ENCODE results near the gene PDE1C.

The PDE1C gene

DNA sequence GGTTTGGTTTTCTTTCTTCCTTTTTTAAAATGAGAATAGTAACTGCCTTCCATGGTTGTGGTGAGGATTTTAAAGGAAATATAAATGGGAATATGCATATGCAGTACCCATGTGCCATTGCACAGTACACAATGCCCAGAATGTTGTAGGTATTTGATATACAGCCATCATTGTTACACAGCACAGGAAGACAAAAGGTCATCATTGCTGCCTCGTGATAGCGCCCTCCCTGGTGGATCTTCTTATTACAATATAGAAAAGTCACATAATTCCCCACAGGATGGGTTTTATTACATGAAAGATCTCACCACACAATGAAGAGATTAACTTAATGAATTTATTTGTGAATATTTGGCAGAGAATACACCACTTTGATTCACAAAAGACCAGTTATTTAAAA, 306.7 kb downstream of the PDE1C start:
- no peak for TF ChIP-seq POLR2A (IDR thresholded peaks at IDR 0.05; ENCODE audit: low read depth, low read length)
- DNase-seq (ENCODE audit: insufficient read length, low spot score) (no peak), FAIRE-seq (no peak)

DNA sequence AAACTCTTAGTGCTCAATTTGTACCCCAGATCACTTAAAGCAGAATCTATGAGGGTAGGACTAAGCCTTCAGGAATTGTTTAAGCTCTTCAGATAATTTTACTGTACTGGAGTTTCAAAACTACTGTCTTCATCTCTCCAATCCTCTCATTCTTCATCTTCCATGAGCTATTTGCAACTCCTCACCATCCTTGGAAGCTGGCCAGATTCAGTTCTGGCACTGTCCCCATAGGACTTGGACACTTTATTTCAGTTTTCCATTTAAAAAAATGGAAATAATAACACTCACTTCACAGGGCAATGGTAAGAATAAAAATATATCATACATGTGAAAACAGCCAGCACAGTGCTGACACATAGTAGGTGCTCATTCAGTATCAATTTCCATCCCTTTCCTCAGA, 308.6 kb downstream of the PDE1C start:
- TF ChIP-seq POLR2A (IDR thresholded peaks at IDR 0.05; ENCODE audit: low read depth, low read length), result no peak
- FAIRE-seq (no peak), DNase-seq (ENCODE audit: insufficient read length, low spot score) (no peak)

- TF ChIP-seq POLR2A (IDR thresholded peaks at IDR 0.05; ENCODE audit: low read depth, low read length), result no peak
- no peak for FAIRE-seq
- no peak for DNase-seq (ENCODE audit: insufficient read length, low spot score)
These were observed 311.5 kb downstream of the PDE1C start for GRCh38 chr7:31758755-31759154.

GRCh38 chr7:31751726-31752125, 318.5 kb downstream of the PDE1C start:
- DNase-seq (ENCODE audit: insufficient read length, low spot score), result no peak
- FAIRE-seq, result no peak
- no peak for TF ChIP-seq POLR2A (IDR thresholded peaks at IDR 0.05; ENCODE audit: low read depth, low read length)

GRCh38 chr7:31748084-31748483, 322.1 kb downstream of the PDE1C start:
- DNase-seq (ENCODE audit: insufficient read length, low spot score) (no peak), FAIRE-seq (no peak)
- TF ChIP-seq POLR2A (IDR thresholded peaks at IDR 0.05; ENCODE audit: low read depth, low read length), result no peak

GRCh38 chr7:31747553-31747952, 322.7 kb downstream of the PDE1C start:
- TF ChIP-seq POLR2A (IDR thresholded peaks at IDR 0.05; ENCODE audit: low read depth, low read length), result no peak
- FAIRE-seq, result no peak
- no peak for DNase-seq (ENCODE audit: insufficient read length, low spot score)

DNA sequence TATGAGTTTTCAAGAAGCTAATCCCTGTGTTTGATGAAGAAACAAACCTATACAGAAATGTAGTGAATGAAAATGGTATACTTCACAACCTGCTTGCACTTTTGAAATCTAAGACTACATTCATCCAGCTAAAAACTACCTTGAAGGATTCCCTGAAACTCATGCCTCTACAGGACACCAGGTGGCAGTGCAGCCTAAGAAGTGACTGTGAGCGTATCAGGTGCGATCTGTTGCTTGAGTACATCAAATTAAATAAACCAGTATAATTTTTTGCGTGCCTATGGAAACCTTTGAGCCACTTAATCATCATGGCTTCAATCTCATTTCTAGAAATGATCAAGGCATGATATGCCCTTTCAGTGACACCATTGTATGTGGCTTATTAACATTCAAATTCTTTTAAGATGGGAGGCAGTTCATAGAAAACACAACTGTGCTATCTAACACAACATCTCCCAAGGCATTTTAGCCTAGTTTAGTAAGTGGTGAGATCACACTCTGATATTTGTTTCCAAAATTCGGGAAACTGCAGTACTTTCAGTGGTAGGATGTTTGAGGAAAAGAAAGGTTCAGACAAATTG, 325.8 kb downstream of the PDE1C start:
- no peak for TF ChIP-seq POLR2A (IDR thresholded peaks at IDR 0.05; ENCODE audit: low read depth, low read length)
- DNase-seq (ENCODE audit: insufficient read length, low spot score), result peak; percentile 59
- peak; percentile 86 for FAIRE-seq

- DNase-seq (ENCODE audit: insufficient read length, low spot score) (no peak), FAIRE-seq (no peak)
- no peak for TF ChIP-seq POLR2A (IDR thresholded peaks at IDR 0.05; ENCODE audit: low read depth, low read length)
These were observed 328.4 kb downstream of the PDE1C start for GRCh38 chr7:31741852-31742251.

- peak; percentile 74 for DNase-seq (ENCODE audit: insufficient read length, low spot score)
- FAIRE-seq, result peak; percentile 81
These were observed 333.9 kb downstream of the PDE1C start for GRCh38 chr7:31735991-31736982.

DNA sequence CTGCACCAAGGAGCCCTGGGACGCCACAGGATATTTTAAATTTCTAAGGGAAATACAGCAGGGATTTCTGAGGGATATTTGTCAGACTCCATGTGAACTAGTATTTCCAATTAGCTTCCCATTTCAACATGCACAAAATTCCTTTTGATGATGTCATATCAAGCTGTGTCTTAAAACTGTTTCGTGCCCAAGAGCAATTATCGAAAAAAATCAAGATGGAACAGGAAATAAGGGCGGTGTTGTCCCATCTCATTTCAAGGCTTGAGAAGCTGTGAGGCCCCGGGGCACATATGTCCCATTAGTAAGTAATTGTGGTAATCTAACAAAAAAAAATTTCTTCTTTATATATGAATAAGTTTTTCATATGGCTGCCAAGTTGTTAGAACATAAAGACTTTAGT, 335.8 kb downstream of the PDE1C start:
- no peak for DNase-seq (ENCODE audit: insufficient read length, low spot score)
- TF ChIP-seq POLR2A (IDR thresholded peaks at IDR 0.05; ENCODE audit: low read depth, low read length), result no peak
- no peak for FAIRE-seq

More at GRCh38 chr7:31735991-31736982, 333.9 kb downstream of the PDE1C start:
- TF ChIP-seq POLR2A (IDR thresholded peaks at IDR 0.05; ENCODE audit: low read depth, low read length), result no peak

GRCh38 chr7:31729195-31729804, 340.9 kb downstream of the PDE1C start:
- FAIRE-seq (no peak), DNase-seq (ENCODE audit: insufficient read length, low spot score) (no peak)
- TF ChIP-seq POLR2A (IDR thresholded peaks at IDR 0.05; ENCODE audit: low read depth, low read length), result no peak

DNA sequence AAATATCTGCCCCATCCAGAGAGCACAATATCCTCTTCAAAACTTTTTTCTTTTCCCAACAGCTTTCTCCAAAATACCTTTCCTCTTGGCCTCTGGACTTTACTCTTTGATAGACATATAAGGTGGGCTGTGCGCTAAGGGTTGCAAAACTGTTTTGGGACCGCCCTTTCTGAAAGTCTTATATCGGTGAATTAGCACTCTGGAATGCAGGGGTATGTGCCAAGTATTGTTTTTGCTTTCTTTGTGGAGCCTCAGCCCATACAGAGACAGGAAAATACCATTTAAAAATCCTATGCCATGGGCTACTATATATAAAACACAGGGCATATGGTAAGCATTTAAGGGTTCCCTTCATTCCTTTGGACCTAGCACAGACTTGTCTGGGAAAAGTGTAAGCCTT, 345.5 kb downstream of the PDE1C start:
- FAIRE-seq, result no peak
- TF ChIP-seq POLR2A (IDR thresholded peaks at IDR 0.05; ENCODE audit: low read depth, low read length), result no peak
- DNase-seq (ENCODE audit: insufficient read length, low spot score), result no peak

- no peak for DNase-seq (ENCODE audit: insufficient read length, low spot score)
- TF ChIP-seq POLR2A (IDR thresholded peaks at IDR 0.05; ENCODE audit: low read depth, low read length), result no peak
- no peak for FAIRE-seq
These were observed 349.8 kb downstream of the PDE1C start for GRCh38 chr7:31720366-31720765.

GRCh38 chr7:31716355-31716754, 353.9 kb downstream of the PDE1C start:
- FAIRE-seq, result no peak
- no peak for TF ChIP-seq POLR2A (IDR thresholded peaks at IDR 0.05; ENCODE audit: low read depth, low read length)

More at GRCh38 chr7:31716355-31716754, 353.9 kb downstream of the PDE1C start:
- DNase-seq (ENCODE audit: insufficient read length, low spot score), result no peak

Data from H54 (cell line).